Left ventricle myocardium superior (tissue), 1 donor: Measurements from ENCODE around the gene CBS. TPM values are rescaled to one million over a fixed set of nuclear protein-coding genes. Genes with fewer than 3 reads are reported as not detected.
"Not testable (repeated sequence)": the region's sequence is repeated elsewhere in the genome, so short reads cannot be mapped to it uniquely, and the experiment has no call there.

Experiments
- ATAC-seq: fragments of 200-7000 bp; cut with Tn5 transposase; one replicate; pipeline ENCODE4 v1.9.1; 2020; ENCODE audit warnings: mild to moderate bottlenecking, moderate library complexity
- DNase-seq: peaks from one replicate; pipeline ENCODE4 v3.0.0-alpha.2; 2020
- intact Hi-C: fragments of 100-400 bp; cut with micrococcal nuclease; formaldehyde crosslinking; loops from one replicate; pipeline ENCODE4 v1.11.0; 2022
- total RNA-seq: library from RNA; stranded (reverse); fragmentation: NEBNext Ultra II Directional; extraction: Animal tissue kit (Norgen Biotek cat#: 25700); gene quantifications from one replicate; pipeline ENCODE4 v1.2.1, GENCODE V29; 2021
- donor health status: DM: no; HTN: yes; CAD: no; lungs with severe emphysema.

Gene CBS
- total RNA-seq, 1 donor from 2014 or later = 4.8 TPM

DNA sequence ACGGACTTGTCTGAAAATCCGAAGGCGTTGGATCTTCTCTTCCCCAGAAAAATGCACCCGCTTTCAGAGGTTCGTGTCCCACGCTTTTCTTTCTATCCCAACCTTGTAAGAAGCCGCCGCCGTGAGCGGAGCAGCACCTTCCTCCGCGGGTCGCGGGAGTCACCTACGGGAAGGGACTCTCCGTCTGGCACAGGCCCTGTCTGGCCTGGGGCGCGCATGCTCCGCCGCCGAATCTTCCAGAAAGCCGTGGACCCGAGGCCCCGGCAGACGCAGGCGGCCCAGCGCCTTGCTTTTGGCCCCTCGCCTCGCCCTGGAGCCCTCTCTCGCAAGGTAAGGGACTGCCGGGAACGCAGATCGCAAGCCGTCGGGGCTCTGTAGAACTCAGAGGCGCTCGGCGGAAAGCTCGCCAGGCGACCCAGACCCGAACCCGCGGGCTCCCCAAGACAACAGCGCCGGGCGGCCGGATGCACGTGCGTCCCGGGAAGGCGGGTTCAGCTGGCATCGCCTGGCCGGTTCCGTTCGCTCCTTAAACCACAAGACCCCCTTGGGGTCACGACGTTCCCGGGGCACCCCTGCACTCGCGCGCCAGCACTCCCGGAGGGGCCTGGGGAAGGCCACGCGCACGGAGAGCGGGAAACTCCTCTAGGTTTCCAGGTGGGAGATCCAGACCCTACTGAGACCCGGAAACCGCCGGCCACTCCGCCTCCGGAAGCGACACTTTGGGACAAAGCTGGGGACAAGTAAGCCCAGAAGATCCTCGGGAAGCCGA, 1.1 kb downstream of the CBS start:
- intact Hi-C loops, DNase-seq: not testable (repeated sequence)
- ATAC-seq = peak; percentile 36

DNA sequence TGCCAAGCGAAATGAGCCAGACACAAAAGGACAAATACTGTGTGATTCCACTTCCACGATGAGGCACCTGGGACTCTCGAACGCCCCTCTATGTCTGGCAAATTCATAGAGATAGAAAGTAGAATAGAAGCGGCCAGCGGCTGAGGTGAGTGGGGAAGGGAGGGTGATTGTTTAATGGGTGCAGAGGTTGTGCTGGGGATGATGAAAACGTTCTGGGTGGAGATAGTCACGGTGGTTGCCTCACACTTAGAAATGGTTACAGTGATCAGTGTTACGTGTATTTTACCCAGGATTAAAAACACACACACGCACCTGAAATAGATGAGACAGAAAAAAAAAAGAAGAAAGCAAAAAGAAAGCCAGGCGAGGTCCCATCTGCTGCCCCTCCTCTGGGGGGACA, 2.9 kb downstream of the CBS start:
- intact Hi-C loops, ATAC-seq, DNase-seq: not testable (repeated sequence)

DNA sequence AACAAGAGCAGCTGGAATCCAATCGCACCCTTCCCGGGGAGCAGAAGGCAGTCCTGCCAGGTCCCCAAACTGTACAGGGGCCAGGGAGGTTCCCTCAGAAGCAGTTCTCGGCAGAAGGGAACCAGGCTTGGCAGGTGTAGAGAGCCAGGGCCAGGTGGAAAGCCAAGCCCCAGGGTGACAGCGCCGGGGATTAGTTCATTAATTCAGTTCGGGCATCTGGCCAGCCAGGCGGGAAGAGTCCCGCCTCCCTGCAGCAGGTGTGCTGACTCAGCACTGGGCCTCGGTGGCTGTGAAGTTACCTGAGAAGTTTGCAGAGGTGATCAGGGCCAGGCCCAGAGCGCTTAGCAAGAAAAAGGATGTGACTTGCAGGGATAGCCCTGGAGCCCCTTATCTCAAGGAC, 6.0 kb downstream of the CBS start:
- ATAC-seq, DNase-seq, intact Hi-C loops: not testable (repeated sequence)

DNA sequence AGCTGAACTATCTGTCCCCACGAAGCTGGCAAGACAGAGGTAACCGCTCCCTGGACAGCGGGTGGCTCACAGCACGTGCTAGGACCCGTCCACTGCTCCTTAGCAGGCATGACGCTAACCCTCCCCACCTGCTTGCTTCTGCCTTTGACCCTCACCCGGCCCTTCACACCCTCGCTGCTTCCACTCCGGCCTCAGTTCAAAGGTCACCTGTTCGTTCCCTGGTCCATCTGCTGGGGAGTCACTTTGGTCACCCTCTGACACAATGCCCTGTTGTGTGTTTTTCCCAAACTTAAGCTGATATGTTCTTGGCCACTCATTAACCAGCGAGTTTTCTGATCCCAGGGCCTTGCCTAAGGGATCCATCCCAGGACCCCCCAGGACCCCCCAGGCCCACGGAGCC, 7.6 kb downstream of the CBS start:
- DNase-seq, intact Hi-C loops, ATAC-seq: not testable (repeated sequence)

DNA sequence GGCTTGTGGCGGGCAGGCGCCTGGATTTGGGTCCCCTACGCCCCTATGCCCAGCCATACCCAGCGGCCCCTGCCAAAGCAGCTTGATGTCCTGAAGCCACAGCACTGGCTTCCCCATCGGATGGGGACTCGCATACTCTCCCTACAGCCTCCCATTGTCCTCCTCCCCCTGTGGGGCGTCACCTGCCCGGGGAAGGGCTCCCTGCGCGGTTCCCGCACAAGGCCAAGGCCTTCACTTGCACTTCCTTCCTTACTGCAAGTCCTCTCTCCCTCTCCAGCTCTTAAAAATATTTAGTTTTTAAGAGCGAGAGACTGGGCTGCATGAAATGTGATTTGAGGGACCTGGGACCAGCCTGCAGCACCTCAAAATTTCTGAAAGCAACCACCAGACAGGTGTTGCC, 8.9 kb downstream of the CBS start:
- ATAC-seq, intact Hi-C loops: not testable (repeated sequence)
- peak; percentile 3 for DNase-seq

DNA sequence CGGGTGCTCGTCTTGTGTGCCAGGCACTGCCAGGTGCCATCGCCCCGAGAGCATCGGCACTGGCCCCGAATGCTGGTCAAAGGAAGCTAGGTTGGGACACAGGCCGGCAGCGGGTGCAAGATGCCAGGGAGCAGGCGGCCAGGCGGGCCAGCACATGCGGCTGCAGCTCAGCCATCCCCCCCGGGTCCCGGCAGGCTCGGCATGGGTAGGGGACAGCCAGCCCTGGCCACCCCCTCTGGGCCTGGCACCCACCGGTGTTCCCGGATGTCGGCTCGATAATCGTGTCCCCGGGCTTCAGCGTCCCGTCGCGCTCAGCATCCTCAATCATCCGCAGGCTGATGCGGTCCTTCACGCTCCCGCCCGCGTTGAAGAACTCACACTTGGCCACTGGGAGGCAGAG, 9.6 kb downstream of the CBS start:
- DNase-seq = peak; percentile 10
- intact Hi-C loops, ATAC-seq: not testable (repeated sequence)

DNA sequence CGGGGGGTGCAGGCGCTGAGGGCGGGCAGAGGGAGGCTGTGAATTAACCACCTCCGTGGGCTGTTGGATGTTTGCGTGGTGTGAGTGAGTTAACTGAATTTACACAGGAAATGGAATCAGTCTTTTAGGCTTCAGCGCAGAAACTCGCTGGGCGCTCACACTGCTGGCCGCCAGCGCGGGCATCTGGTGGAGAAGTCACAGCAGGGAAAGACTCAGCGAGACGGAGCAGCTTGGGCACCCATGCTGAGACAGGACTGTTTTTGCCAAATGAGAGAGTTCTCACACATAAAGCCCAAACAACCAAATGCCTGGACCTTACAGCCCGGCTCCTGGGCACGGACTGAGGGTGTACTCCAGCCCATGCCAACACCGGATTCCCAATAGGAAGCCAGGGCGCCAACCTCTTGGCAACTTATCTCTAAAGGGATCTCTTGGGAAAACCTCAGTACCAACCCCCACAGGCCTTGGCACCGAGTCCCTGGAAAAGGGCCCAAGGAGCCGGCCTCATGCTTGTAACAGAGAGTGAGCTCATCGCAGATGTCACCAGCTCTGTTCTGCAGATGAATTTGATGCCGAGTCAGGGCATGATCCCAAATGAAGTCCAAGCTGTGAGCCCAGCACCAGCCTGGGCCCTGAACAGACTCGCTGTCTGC, 11.2 kb downstream of the CBS start:
- DNase-seq, intact Hi-C loops, ATAC-seq: not testable (repeated sequence)

DNA sequence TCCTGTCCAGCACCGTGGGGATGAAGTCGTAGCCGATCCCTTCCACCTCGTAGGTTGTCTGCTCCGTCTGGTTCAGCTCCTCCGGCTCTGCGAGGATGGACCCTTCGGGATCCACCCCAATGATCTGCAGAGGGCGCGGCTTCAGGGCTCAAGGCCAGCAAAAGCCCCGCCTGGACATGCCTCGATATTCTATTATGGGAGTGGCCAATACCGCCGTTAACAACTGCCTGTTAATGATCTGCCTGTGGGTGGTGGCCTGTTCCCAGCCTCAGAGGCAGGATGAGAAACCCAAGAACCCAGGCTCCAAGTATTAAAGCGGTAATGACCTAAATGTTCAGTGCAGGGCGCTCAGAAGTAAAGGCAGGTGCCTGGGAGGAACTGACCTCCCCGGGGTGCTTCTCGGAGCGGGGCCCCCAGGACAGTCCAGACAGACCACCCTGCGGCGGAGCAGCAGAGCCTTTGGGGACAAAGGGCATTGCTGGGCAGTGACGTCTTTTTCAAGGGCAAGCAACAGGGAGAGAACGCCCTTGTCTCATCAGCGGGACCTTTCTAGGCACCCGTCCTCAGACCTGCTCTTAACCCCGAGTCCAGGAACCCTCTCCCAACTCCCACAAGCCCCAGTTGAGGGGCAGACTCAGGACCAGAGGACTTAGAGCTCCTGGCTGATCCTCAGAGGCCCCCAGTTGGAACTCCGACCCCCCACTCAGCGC, 12.5 kb downstream of the CBS start:
- peak; percentile 2 for DNase-seq
- intact Hi-C loops, ATAC-seq: not testable (repeated sequence)

DNA sequence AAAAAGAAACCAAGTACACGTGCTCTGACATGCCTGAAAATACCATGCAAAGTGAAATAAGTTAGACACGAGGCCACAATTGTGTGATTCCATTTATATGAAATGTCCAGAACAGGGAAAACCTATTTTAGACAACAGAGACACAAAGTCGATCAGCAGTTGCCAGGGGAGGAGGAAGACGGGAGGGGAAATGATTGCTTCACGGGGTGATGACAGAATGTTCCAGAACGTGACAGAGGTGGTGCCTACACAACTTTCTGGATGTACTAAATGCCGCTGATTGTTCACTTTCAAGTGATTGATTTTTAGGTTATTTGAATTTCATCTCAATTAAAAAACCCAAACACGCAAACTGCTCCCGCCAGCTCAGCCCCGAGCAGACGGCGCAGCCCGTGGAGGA, 22.5 kb downstream of the CBS start:
- intact Hi-C loops, DNase-seq, ATAC-seq: not testable (repeated sequence)

DNA sequence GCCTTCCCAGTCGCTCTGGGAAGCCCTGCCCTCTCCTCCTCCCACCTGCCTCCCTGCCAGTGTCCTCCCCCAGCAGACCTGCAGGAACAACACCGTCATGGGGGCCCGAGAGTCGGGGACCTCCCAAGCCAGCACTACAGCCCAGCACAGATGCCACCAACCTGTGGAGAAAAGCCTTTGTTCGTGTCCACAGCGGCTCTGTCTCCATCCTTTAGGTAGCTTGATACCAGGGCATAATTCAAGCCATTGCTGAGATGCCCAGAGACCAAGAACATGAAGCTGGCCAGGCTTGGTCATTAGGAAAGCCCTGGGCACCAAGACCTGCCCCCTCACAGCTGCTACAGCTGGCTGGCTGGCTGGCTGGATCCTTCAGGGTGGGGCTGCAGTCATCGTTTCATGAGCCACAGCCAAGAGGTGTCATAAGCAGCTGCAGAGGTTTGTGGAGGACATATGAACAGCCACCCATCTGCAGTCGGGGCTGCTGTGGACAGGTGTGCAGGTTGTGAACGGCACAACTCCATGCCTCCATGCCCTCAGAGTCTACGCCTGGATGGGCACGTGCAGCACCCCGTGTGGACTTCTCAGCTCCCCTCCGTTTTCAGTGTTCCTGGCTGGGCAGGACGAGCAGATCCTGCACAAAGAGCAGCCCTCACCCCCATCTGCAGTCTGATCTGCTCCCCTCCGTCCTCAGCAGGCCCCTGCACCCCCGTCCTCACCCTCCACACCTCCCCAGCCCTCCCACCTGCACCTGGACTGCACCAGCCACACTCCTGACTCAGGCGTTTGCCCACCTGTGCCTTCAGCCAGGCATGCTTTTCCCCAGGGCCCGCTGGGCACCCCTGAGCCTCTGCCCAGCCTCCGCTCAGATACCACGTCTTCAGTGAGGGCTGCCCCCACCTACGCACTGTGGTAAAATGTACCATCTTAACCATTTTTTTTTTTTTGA, 29.5 kb downstream of the CBS start:
- DNase-seq, intact Hi-C loops: not testable (repeated sequence)
- peak; percentile 27 for ATAC-seq

DNA sequence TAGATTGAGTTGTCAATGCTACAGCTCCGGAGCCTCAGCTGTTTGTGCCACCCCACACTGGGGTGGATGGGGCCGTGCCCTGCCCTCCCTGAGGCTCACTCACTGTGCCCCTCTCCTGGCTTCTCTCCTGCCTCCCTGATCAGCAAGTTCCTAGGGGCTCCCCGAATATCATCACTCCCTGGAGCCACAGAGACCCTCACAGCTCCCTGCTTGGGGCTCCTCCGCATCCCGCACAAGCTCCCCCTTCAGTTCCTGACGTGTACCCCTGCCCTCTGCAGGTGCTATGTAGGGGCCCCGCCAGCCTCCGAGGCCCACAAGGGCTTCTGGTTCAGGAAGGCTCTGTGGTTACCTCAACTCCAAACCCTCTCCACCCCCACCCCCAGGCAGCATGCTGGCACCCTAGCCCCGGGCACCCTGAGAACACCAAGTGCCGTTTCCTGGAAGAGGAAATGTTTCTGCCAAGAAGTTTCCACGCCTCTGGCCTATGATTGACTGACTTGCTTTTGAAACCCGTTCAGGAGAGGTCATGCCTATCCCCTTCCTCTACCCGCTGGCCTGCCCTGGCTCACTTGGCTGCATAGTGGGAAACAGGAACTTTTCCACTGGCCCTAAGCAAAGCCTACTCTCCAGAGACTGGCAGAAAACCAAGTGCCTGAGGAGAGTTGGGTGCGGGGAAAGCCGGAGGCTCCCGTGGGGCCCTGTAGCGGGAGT, 30.3 kb downstream of the CBS start:
- DNase-seq, intact Hi-C loops: not testable (repeated sequence)
- peak; percentile 89 for ATAC-seq

DNA sequence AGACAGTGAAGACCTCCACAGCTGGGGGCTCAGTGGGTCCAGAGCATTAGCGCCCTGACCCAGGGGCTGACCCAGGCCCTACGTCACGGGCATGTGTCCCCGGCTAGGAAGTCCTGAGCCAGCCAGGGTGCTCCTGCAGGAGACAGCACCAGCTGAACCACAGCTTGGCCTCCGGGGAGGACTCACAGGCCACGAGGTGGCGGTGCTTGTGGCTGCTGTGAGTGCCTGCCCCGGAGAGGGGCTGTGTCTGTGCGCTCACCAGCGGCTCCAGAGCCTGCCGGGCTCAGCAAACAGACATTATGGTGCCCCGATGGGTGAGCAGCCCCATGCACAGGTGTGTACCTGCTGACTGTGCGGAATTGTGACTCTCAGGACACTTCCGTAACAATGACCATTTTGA, 31.1 kb downstream of the CBS start:
- DNase-seq, intact Hi-C loops, ATAC-seq: not testable (repeated sequence)

DNA sequence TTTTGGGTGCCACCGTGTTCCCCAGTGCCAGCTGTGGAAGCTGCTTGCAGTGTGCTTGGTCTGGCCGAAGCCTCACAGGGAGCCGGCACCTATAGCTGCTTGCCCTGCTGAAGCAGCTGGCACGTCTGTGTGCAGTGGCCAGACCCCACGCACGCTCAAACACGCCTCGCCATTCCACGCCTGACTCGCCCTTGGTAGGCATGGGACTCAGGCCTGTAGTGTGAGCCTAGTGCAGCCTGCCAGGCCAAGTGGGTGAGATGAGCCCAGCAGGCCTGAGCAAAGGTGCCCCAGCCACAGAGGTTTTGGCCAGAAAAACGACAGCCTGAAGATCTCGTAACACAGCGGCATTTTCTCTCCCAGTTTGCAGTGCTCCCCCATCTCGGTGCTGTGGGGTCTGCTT, 32.3 kb downstream of the CBS start:
- intact Hi-C loops, DNase-seq, ATAC-seq: not testable (repeated sequence)

DNA sequence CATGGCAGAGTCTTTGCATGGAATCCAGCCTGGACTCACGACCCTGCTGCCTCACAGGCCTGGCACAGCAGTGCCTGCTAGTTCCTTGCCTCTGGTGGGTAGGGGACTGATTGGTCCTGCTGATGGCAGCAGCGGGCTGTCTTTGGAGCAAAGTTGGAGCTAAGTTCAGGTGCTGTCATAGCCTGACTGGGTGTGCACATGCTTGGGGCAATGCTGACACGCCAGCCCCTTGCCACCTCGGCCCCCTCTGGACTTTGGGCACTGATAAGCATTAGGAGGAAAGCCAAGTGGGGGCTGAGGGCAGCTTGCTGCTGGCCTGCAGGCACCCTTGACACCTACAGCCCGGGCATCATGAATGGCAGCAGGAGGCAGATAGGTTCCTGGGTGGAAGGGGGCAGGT, 33.5 kb downstream of the CBS start:
- DNase-seq, ATAC-seq, intact Hi-C loops: not testable (repeated sequence)

DNA sequence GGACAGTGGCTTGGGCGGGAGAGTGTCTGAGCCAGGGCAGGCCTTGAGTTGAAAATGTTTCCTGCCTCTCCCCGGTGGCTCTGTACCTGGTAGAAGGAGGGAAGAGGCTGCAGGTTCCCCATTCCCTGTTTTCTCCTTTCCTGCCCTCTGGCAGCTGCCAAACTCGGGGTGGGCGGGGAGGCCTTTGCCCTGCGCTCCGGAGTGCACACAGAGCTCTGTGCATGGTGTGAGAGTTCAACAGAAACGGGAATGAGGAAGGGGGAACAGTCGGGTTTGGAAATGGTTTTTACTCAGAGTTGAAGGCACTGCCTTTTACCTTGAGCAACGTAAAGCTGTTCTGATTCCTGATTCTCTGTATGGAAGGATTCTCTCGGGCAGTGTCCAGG, 37.0 kb downstream of the CBS start:
- intact Hi-C loops, ATAC-seq, DNase-seq: not testable (repeated sequence)

DNA sequence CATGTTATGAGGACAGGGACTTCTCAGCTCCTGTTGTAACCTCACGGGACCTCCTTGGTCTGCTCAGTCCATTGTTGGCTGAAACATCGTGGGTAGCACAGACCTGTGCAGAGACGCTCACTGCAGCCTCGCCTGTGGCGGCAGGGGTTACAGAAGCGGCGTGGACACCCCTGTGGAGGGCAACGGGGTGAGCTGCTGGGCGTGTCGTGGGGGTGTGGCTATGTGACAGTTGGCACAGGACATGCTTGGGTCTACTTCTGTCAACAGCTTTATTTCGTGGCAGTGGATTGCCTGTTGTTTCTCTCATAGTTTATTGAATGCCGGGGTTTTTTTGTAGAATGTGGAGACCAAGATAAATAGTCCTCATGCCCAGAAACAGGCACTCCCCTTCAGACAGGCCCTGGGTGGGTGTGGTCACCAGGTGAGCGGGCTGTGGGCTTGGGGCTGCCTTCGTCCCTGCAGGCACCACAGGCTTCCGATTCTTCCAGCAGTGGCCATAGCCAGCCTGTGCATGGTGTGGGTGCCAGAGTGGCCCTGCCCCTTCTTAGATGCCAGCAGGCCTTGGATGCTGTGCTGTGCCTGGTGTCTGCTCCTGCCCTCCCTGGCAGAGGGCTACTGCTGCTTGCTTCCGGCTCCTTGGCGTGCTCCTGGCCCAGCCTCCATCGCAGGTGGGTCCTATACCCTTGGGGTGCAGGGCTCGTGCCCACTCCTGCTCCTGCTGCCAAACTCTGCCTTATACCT, 37.5 kb downstream of the CBS start:
- intact Hi-C loops, DNase-seq, ATAC-seq: not testable (repeated sequence)

DNA sequence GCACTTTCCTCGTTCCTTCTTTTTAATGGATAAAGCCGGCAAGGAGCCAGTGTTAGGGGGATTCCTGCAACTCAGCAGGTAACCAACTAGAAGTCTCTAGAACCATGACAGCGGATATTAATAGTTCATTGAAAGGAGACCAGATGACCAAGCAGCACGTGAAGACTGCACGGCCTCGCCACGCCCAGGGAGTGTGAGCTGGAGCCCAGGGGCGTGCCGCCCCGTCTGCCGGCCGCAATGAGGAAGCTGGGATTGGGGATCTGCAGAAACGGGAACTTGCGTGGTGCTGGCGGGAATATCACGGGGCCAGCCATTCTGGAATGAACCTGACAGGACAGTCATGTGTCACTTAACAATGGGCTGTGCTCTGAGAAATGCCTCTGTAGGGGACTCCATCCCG, 38.7 kb downstream of the CBS start:
- ATAC-seq (peak; percentile 72), DNase-seq (peak; percentile 74)
- intact Hi-C loops = not testable (repeated sequence)
